HepG2 (cell line): ENCODE results near the gene ACOXL. TPM values are rescaled to one million over a fixed set of nuclear protein-coding genes. Genes with fewer than 3 reads are reported as not detected.

Experiments used
- ATAC-seq: fragments of 200-7000 bp; cut with Tn5 transposase; 3 replicates; pipeline ENCODE4 v1.9.1; 2020; ENCODE audit warnings: mild to moderate bottlenecking, moderate library complexity
- BruUV-seq: library from RNA; stranded (reverse); fragments of 400-500 nt; replicated peaks from 2 replicates; lab custom pipeline; 2021; lab: Mats Ljungman, UMichigan
- CTCF ChIA-PET: fragments of 300-600 bp; formaldehyde crosslinking; extraction: SDS; loops from one replicate; lab custom pipeline; 2021; ENCODE audit warnings: low total read pairs, inconsistent platforms, low intra/inter-chr PET ratio; lab: Yijun Ruan, JAX
- POLR2A ChIA-PET: fragments of 350-600 bp; sonication (Branson Sonifier 250); formaldehyde crosslinking; loops from one replicate; lab custom pipeline; 2020; ENCODE audit warnings: antibody characterized with exemption, inconsistent platforms; lab: Yijun Ruan, JAX
- DNase-seq: peaks from one replicate; pipeline ENCODE4 v3.0.0-alpha.2; 2015; ENCODE audit warnings: low spot score
- FAIRE-seq: peaks from 3 replicates; lab custom pipeline; 2011; peaks lifted over from hg19 to GRCh38; lab: Jason Lieb, UNC
- H2AFZ ChIP-seq: one replicate; pipeline ENCODE4 v1.6.1; 2011; ENCODE audit warnings: low read length, inconsistent platforms
- H3K27ac ChIP-seq: fragments of 300-600 bp; 3 replicates; pipeline ENCODE4 v1.8.0; 2011; ENCODE audit warnings: mixed run types, mild to moderate bottlenecking, mixed read lengths, low read length, inconsistent platforms; ENCODE audit not compliant: insufficient read depth; ENCODE audit errors: extremely low read length
- H3K27me3 ChIP-seq, 2 experiments: fragments of 200-600 bp in 1 of 2; 2 replicates in 1 of 2; 3 replicates in 1 of 2; pipeline versions ENCODE4 v1.6.0 to v1.8.0; 2011; ENCODE audit warnings: low read length in 2 of 2, mild to moderate bottlenecking in 2 of 2, moderate library complexity in 2 of 2, inconsistent platforms in 1 of 2; ENCODE audit not compliant: insufficient read depth in 2 of 2, control insufficient read depth in 1 of 2
- H3K36me3 ChIP-seq, 2 experiments: fragments of 200-600 bp in 1 of 2; replicated peaks in 1 of 2; 2 replicates in 1 of 2; 3 replicates in 1 of 2; pipeline versions ENCODE4 v1.5.1 to v1.8.0; 2011; ENCODE audit warnings: low read length in 2 of 2, inconsistent platforms in 1 of 2; ENCODE audit not compliant: insufficient read depth in 2 of 2, control insufficient read depth in 1 of 2
- H3K4me1 ChIP-seq: 2 replicates; pipeline ENCODE4 v1.5.1; 2012; ENCODE audit warnings: low read length, inconsistent platforms; ENCODE audit not compliant: insufficient read depth
- H3K4me2 ChIP-seq: 2 replicates; pipeline ENCODE4 v1.6.0; 2011; ENCODE audit warnings: low read depth, low read length, inconsistent platforms
- H3K4me3 ChIP-seq, 3 experiments: fragments of 200-600 bp in 1 of 3; sonication (generic), shearing (Covaris generic) in 1 of 3; replicated peaks in 1 of 3; 2 replicates each; pipeline ENCODE4 v1.5.1; 2011 to 2016; ENCODE audit warnings: low read length in 3 of 3, inconsistent platforms in 2 of 3, low read depth in 2 of 3, mild to moderate bottlenecking in 2 of 3, control low read depth in 1 of 3, mixed read lengths in 1 of 3; ENCODE audit not compliant: insufficient read depth in 1 of 3
- H3K79me2 ChIP-seq: one replicate; pipeline ENCODE4 v1.6.1; 2011; ENCODE audit warnings: low read length, inconsistent platforms; ENCODE audit not compliant: insufficient read depth
- H3K9ac ChIP-seq: 2 replicates; pipeline ENCODE4 v1.6.0; 2011; ENCODE audit warnings: mild to moderate bottlenecking, low read depth, low read length, inconsistent platforms; ENCODE audit not compliant: insufficient read depth
- H3K9me3 ChIP-seq: 2 replicates; pipeline ENCODE4 v1.5.1; 2012; ENCODE audit warnings: mild to moderate bottlenecking, low read length
- H4K20me1 ChIP-seq: 2 replicates; pipeline ENCODE4 v1.6.0; 2011; ENCODE audit warnings: inconsistent platforms, mild to moderate bottlenecking, low read length, moderate library complexity; ENCODE audit not compliant: insufficient read depth
- MIER2 ChIP-seq: IDR thresholded peaks from 2 replicates; pipeline ENCODE4 v1.6.1; 2016; ENCODE audit warnings: missing biosample characterization, missing genetic modification reagents
- U2AF2 ChIP-seq: fragments of 200-400 bp; formaldehyde crosslinking; IDR thresholded peaks from 2 replicates; pipeline ENCODE4 v1.6.1; 2017; ENCODE audit warnings: low read depth, mild to moderate bottlenecking, low read length
- ZBTB7A ChIP-seq: sonication (generic); formaldehyde crosslinking; IDR thresholded peaks from 2 replicates; pipeline ENCODE4 v1.8.0; 2022; ENCODE audit warnings: mild to moderate bottlenecking, missing genetic modification reagents
- ZNF558 ChIP-seq: sonication (generic); formaldehyde crosslinking; IDR thresholded peaks from 2 replicates; pipeline ENCODE4 v1.9.0; 2022; ENCODE audit warnings: mild to moderate bottlenecking, missing genetic modification reagents, borderline replicate concordance
- ZNF614 ChIP-seq: IDR thresholded peaks from 2 replicates; pipeline ENCODE4 v1.6.1; 2018; ENCODE audit warnings: missing biosample characterization, missing genetic modification reagents, inconsistent platforms, borderline replicate concordance
- ZNF629 ChIP-seq: sonication (generic); formaldehyde crosslinking; conservative IDR thresholded peaks from 2 replicates; pipeline ENCODE4 v1.5.0; 2020; ENCODE audit warnings: missing genetic modification reagents
- ZNF761 ChIP-seq: sonication (generic); formaldehyde crosslinking; conservative IDR thresholded peaks from 2 replicates; pipeline ENCODE4 v1.4.0; 2020; ENCODE audit warnings: mild to moderate bottlenecking, missing genetic modification reagents
- WGBS: methylation state at CpG from one replicate; pipeline ENCODE4 v1.1.6; 2017; ENCODE audit warnings: low lambda C conversion rate; 5-methylcytosine and 5-hydroxymethylcytosine counted together
- in situ Hi-C: cut with HindIII; loops from 2 replicates; pipeline ENCODE4 v1.10.0; 2017; ENCODE audit warnings: low pct_unique_long_range_greater_than_20kb; ENCODE audit not compliant: extremely low pct_ligation_motif_present
- intact Hi-C: fragments of 100-400 bp; cut with micrococcal nuclease; formaldehyde crosslinking; loops from one replicate; pipeline ENCODE4 v1.10.0; 2022; ENCODE audit not compliant: unreplicated experiment
- polyA plus RNA-seq, 8 experiments: library from polyadenylated mRNA; depleted of rRNA in 3 of 8; stranded (reverse) in 7 of 8; unstranded in 1 of 8; fragments of >200 nt; fragmentation: Illumina TruSeq in 4 of 8; extraction: Trizol in 4 of 8; gene quantifications; 2 replicates each; pipeline versions ENCODE4 v1.2.1 to v1.2.3, GENCODE V29; 2011 to 2016; ENCODE audit warnings: low read depth in 4 of 8, missing spikeins in 1 of 8, mixed read lengths in 1 of 8; ENCODE audit not compliant: insufficient read depth in 1 of 8
- total RNA-seq, 5 experiments: library from RNA; depleted of rRNA; stranded (reverse); fragments of >200 nt; fragmentation: Illumina TruSeq; extraction: Trizol; gene quantifications; 2 replicates each; pipeline ENCODE4 v1.2.3, GENCODE V29; 2016; ENCODE audit warnings: low read depth in 1 of 5
- TF ChIP-seq, protein P1 (sequence below): sonication (generic); formaldehyde crosslinking; IDR thresholded peaks from 2 replicates; pipeline ENCODE4 v1.4.0; 2020; ENCODE audit warnings: mild to moderate bottlenecking, missing genetic modification reagents
- TF ChIP-seq, protein P2 (sequence below): IDR thresholded peaks from 2 replicates; pipeline ENCODE4 v1.6.1; 2016; ENCODE audit warnings: low read depth

ACOXL gene
- total and polyA plus RNA-seq, 2 of the 13 experiments (the other 11 are each of a cell fraction or from before 2014, with no cell fraction given), result not detected

DNA sequence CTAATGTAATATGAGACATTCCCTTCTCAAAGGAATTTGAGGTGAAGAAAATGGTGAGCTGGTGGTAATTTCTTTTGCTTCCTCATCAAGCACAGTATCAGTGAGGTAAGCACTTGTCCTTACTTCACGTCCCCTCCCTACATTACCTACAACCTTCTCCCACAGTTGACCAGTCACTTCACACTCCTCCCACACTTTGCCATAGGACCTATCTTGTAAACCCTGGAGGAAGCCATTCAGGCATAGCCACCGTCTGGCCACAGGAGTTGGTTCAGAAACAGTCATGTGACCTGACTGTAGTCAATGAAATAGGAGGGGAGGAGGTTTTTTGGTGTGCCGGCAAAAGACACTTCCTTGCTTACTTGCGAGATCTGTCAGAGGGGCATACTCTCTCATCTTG lies 12.1 kb downstream of the ACOXL start:
- Histone ChIP-seq H3K9me3 (no peaks in the 10 kb centered on the region), H3K4me2 (no peak overlapping the region), H3K4me1 (no peaks in the 10 kb centered on the region), H3K9ac (no peak overlapping the region), H4K20me1 (no peaks in the 10 kb centered on the region), H3K79me2 (no peaks in the 10 kb centered on the region), H3K27ac (no peak overlapping the region), H3K36me3 (no peaks in the 10 kb centered on the region), H3K4me3 (no peak overlapping the region), H2AFZ (no peak overlapping the region), H3K27me3 (peaks cover 6 to 57% of the 10 kb centered on the region in 2 experiments)
- TF ChIP-seq, protein P1, sequence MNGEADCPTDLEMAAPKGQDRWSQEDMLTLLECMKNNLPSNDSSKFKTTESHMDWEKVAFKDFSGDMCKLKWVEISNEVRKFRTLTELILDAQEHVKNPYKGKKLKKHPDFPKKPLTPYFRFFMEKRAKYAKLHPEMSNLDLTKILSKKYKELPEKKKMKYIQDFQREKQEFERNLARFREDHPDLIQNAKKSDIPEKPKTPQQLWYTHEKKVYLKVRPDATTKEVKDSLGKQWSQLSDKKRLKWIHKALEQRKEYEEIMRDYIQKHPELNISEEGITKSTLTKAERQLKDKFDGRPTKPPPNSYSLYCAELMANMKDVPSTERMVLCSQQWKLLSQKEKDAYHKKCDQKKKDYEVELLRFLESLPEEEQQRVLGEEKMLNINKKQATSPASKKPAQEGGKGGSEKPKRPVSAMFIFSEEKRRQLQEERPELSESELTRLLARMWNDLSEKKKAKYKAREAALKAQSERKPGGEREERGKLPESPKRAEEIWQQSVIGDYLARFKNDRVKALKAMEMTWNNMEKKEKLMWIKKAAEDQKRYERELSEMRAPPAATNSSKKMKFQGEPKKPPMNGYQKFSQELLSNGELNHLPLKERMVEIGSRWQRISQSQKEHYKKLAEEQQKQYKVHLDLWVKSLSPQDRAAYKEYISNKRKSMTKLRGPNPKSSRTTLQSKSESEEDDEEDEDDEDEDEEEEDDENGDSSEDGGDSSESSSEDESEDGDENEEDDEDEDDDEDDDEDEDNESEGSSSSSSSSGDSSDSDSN (CRISPR knock-in tag), result no peak
- no peak for TF ChIP-seq ZBTB7A (CRISPR knock-in tag)
- TF ChIP-seq ZNF614, result no peak
- TF ChIP-seq MIER2 (CRISPR knock-in tag), result no peak
- no peak for TF ChIP-seq U2AF2
- no peak for TF ChIP-seq ZNF558 (CRISPR knock-in tag)
- TF ChIP-seq, protein P2, sequence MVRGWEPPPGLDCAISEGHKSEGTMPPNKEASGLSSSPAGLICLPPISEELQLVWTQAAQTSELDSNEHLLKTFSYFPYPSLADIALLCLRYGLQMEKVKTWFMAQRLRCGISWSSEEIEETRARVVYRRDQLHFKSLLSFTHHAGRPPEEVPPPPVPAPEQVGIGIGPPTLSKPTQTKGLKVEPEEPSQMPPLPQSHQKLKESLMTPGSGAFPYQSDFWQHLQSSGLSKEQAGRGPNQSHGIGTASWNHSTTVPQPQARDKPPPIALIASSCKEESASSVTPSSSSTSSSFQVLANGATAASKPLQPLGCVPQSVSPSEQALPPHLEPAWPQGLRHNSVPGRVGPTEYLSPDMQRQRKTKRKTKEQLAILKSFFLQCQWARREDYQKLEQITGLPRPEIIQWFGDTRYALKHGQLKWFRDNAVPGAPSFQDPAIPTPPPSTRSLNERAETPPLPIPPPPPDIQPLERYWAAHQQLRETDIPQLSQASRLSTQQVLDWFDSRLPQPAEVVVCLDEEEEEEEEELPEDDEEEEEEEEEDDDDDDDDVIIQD (CRISPR knock-in tag), result no peak
- TF ChIP-seq ZNF629, result no peak
- TF ChIP-seq ZNF761 (CRISPR knock-in tag), result no peak
- no peak for FAIRE-seq
- BruUV-seq, result no TSS peak
- no peak for DNase-seq
- CTCF ChIA-PET, result no interaction called here
- intact Hi-C loops, result no loop called here
- in situ Hi-C loops, result no loop called here
- POLR2A ChIA-PET, result no interaction called here
- WGBS, result 9% methylated on average over 4 of the region's 4 CpGs
- no peak for ATAC-seq
